Activated CD4-positive, CD25-positive, alpha-beta regulatory T cell (primary cell): ENCODE measurements around the gene CCL1.
"Not testable (repeated sequence)": the region's sequence is repeated elsewhere in the genome, so short reads cannot be mapped to it uniquely, and the experiment has no call there.

Experiments
- DNase-seq, 4 experiments: peaks; one replicate each; lab custom pipeline; 2025; lab: John Stamatoyannopoulos, UW

Gene CCL1

DNA sequence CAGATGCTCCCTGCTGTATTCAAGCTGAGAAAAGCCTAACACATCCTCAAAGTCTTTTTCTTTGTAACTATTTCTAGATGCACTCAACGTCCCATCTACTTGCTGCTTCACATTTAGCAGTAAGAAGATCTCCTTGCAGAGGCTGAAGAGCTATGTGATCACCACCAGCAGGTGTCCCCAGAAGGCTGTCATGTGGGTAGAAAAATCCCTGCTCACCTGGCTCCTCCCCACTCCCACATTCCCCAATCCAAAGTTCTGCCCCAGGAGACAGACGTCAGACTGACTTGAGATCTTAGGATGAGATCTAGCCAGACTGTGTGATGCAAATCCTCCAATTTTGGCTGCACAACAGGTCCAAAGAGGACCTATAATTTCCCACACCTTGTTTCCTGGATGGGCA lies 5.6 kb downstream of the CCL1 start:
- DNase-seq = no peak

DNA sequence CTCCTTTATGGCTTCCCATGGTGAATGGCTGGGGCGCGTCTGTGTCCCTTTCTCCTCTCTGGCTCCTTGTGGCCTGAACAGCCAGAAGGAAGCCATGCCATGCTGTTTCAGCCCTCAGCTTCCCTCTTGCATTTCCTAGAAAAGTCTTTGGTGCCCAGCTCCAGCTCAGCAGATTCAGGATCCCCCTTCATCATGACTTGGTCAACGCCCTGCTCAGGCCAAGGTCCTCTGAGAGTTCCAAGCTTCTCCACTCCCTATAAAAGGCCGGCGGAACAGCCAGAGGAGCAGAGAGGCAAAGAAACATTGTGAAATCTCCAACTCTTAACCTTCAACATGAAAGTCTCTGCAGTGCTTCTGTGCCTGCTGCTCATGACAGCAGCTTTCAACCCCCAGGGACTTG lies 6.8 kb downstream of the CCL1 start, which contains the start of gene CCL13:
CCL13 (plus strand) TSS at position 287 of the 400 bp plus-strand sequence; CDS start at position 334, 47 bp downstream.
- DNase-seq = no peak

DNA sequence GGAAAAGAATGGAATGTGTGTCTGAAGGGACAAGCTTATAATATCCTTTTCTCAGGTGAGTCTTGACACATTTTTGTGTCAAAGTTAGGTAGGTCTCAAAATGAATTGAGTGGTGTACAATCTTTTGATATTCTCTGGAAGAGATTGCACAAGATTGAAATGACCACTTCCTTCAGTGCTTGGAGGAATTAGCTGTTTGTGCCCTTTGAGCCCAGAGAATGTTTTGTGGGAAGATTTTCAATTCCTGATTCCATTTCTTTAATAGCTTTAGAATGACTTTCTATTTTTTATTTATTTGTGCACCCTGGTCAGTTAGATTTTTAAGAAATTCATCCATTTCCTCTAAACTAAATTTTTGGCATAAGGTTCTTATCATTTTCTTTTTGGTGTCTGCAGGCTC lies 8.4 kb downstream of the CCL1 start:
- DNase-seq = no peak

DNA sequence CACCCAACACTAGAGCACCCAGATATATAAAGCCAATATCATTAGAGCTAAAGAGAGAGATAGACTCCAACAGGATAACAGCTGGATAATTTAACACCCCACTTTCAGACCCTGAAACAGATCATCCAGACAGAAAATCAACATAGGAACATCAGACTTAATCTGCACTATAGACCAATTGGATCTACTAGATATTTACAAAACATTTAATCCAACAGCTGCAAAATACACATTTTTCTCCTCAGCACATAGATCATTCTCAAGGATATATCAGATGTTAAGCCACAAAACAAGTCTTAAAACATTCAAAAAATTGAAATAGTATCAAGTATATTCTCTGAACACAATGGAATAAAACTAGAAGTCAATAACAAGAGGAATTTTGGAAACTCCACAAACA lies 10.8 kb downstream of the CCL1 start:
- DNase-seq = no peak

DNA sequence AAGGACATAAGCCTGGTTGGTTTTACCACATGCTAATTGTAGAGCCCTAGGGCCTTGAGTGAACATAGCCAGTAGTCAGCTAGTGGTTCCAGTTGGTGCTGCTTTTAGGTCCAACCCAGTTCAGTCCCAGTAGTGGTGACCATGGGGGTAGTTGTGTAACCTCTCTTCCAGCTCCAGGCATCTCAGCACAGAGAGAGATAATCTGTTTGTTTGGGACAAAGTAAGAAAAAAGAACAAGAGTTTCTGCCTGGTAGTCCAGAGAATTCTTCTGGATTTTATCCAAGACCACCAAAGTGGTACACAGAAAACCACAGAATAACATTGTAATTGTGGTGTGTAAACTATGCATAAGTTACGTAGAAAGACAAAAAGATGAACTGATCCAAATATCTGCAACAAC lies 11.9 kb downstream of the CCL1 start:
- no peak for DNase-seq

DNA sequence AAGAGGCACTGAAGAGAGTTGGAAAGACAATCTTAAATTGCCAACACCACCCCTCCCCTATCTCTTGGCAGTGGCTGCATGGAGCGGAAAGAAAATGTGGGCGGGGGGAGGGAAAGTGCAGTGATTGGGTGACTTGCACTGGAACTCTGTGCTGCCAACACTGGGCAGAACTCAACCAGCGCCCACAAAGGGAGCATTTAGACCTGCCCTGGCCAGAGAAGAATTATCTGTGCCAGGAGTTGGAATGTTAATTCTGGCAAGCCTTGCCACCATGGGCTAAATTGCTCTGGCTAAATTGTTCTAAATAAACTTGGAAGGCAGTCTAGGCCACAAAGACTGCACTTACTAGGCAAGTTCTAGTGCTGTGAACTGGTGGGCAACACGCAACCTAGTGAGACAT lies 13.3 kb downstream of the CCL1 start:
- DNase-seq = no peak

DNA sequence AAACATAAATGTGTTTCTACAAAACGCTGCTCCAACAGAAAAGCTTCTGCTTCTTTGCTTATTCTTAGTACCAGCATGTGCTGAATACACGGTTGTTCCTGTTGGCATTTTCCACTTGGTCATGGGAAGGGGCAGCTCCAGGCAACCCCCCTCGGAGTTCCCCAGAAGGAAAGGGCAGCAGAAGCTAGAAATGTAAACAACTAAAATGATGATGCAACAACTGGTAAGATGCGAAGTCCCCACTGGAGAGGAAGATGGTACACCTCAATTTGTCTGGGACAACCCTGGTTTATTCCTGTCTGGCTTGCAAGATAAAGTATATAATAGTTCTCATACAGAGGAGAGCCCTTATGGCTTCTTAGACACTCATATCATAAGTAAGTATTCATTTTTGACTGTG lies 16.0 kb downstream of the CCL1 start:
- no peak for DNase-seq

DNA sequence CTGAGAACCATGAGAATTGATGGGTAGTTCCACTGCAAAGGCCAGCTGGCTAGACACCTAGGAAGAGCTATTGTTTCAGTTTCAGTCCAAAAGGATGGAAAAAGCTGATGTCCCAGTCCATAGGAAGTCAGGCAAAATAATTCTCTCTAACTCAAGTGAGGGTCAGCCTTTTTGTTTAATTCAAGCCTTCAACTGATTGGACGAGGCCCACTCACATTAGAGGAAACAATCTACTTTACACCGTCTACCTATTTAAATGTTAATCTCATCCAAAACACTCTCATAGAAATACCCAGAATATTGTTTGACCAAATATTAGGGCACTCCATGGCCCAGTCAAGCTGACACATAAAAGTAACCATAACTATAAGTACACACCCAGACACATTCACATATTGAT lies 21.1 kb downstream of the CCL1 start:
- DNase-seq = no peak

DNA sequence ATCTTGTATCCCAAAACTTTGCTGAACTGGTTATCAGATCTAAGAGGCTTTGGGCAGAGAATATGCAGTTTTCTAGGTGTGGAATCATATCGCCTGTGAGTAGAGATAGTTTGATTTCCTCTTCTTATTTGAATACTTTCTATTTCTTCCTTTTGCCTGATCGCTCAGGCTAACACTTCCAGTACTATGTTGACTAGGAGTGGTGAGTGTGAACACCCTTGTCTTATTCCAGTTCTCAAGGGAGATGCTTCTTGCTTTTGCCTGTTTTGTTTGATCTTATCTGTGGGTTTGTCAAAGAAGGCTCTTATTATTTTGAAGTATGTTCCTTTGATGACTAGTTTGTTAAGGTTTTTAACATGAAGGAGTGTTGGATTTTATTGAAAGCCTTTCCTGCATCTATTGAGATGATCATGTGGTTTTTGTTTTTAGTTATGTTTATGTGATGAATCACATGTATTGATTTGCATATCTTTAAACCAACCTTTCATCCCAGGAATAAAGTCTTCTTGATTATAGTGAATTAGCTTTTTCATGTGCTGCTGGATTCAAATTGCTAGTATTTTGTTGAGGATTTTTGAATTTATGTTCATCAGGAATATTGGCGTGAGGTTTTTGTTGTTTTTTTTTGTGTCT lies 23.8 kb downstream of the CCL1 start:
- DNase-seq = no peak

DNA sequence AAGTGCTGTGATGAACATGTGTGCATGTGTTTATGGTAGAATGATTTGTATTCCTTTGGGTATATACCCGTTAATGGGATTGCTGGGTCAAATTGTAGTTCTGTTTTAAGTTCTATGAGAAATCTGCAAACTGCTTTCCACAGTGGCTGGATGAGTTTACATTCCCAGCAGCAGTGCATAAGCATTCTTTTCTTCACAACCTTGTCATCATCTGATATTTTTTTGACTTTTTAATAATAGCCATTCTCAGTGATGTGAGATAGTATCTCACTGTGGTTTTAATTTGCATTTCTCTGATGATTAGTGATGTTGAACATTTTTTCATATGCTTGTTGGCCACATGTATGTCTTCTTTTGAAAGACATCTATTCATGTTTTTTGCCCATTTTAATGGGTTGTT lies 25.3 kb downstream of the CCL1 start:
- no peak for DNase-seq

DNA sequence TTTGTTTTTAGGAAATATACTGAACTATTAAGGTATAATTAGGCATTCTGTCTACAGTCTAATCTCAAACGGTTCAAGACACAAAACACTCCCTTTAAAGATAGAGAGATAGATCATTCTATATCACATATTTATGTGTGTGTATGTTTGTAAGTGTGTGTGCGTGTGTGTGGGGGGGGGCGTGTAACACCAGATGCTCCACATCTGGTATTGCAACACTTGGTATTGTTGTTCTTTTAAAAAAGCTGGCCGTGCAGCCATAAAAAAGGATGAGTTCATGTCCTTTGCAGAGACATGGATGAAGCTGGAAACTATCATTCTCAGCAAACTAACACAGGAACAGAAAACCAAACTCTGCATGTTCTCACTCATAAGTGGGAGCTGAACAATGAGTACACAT lies 35.5 kb downstream of the CCL1 start:
- not testable (repeated sequence) for DNase-seq

DNA sequence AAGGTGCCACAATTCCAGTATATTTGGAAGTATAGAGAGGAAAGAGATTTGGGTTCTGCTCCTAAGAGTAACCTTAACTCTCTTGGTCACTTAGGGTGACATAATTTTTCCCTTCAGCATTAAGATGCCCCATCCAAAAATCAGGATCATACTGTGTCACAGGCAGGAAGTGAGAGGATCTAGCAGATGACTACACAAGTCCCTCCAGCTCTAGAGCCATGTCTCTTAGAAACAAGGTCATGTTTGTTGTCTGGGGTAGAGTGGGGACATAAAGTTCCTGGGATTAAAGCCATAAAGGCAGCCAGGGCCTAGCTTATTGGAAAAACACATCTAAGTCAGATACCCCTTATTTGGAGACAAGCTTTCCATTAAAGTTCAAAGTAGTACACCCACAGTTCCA lies 41.1 kb downstream of the CCL1 start:
- no peak for DNase-seq

DNA sequence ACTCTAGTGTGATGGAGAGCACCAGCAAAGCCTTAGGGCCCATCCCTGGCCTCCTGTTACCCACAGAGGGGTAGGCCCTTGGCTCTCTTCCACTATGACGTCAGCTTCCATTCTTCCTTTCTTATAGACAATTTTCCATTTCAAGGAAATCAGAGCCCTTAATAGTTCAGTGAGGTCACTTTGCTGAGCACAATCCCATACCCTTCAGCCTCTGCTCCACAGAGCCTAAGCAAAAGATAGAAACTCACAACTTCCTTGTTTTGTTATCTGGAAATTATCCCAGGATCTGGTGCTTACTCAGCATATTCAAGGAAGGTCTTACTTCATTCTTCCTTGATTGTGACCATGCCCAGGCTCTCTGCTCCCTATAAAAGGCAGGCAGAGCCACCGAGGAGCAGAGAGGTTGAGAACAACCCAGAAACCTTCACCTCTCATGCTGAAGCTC lies 44.0 kb downstream of the CCL1 start, which contains the start of gene CCL8:
CCL8 (plus strand) TSS at position 397 of the 445 bp plus-strand sequence. CDS start 67 bp downstream, outside the sequence.
- DNase-seq = no peak

DNA sequence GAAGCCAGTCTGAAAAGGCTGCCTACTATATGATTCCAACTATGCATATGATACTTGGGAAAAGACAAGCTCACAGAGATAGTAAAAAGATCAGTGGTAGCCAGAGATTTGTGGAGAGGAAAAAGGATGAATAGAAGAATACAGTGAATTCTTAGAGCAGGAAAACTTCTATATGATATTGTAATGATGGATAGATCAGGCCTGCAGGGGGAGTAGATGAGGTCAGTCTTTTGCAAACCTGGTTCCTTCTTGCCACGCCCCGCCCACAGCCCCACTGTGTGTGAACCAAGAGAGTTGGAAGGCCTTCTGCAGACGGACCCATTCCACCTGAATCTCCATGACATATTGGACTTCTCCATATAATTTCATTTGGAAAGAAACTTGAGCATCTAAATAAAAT lies 44.6 kb downstream of the CCL1 start:
- no peak for DNase-seq

DNA sequence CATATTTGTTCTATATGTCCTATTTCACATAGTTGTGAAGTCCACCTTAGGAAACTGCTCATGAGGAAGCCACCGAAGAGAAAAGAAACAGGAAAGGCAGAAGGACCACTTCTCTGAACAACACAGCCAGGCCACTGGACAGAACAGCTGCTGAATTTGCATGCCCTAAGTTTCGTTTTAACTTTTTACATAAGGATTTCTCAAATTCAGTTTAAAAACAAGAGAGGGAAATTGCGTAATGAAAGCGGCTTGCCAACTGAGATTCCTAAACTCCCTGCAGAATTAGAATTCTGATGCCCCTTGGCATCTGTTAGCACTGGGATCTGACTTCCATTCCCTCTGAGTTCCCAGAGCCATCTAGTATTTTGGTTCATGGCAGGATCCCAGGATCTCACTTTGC lies 48.8 kb downstream of the CCL1 start:
- no peak for DNase-seq

DNA sequence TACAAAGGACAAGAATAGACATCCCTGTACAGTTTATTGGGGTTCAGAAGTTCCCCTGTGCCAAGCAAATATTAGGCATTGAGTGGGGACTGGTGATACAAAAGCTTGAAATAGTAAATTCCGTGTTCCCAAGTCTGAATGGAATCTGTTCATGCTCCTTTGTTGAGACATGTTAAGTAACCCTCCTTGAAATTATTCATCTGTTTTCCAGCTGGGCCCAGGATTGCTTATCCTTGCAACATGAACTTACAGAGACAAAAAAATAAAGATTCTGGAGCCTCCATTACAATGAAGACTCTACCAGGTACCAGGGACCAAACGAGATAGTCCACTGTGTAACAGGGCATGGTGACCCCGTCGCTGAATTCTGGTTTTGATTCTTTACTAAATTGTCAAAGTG lies 49.9 kb downstream of the CCL1 start:
- no peak for DNase-seq

DNA sequence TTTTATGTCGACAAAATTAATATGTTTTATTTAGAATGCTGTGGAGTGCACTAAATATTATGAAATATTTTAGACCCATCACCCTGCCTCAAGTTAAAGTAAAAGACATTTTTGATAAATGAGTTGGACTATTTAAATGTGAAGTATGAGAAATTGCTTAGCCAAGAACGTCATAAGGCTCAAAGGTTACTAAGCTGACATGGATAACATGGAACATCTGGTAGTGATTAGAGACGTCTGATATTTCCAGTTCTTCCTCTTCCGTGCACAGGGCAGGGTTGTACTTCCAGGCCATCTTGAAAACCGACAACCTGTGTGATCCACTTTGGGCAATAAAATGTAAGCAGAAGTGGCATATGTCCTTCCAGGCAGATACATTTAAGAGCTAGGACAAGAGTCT lies 51.0 kb downstream of the CCL1 start:
- DNase-seq = no peak

DNA sequence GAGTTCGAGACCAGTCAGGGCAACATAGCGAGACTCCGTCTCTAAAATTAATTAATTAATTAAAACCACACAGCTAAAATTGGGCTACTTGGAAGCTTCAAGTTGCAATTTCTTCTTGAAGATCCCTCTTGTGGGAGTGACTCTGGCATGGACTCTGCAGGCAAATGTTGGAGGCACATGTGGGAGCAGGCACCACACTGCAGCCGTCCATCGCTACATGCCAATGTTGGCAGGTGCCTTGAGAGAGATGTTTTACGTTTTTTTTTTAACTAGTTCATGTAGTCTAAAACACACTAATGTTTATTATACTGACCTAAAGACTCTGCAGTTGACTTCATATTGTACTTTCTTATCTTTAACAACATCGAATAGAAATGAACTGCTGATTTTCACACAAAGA lies 51.7 kb downstream of the CCL1 start:
- DNase-seq = no peak
